ENCODE data around the gene LMX1A. TPM values are rescaled to one million over a fixed set of nuclear protein-coding genes. Genes with fewer than 3 reads are reported as not detected.

The LMX1A gene
- total RNA-seq, 1 donor from 2014 or later, result not detected

DNA sequence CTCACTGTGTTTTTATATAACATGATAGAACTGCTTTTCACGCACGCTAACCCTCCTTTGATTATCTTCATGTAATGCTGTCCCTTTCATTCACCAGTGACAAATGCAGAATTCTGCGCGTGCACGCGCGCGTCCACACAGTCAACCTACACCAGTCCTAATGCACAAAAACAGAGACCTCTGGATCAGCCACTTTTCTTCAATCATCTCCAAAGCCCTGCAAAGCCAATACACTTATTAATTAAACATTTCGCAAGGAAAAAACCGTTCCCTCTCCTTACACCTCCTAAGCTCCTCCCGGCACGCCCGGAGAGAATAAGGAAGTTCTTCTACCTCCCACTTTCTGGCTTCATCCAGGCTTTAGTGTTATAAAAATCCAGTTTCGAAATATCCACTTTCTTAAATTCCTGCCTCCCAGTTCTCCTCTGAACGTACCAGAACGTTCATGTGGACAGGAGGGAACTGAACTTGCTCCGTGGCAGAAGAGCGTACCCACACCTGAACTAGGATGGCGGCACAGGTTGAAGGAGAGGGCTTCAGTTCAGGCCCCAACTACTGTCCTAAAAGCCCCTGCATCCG lies 4.6 kb downstream of the LMX1A start:
- Mint-ChIP-seq H3K36me3 (ENCODE audit: unreplicated experiment) (no peaks in the 10 kb centered on the region), H3K4me3 (ENCODE audit: unreplicated experiment) (no peak overlapping the region), H3K27ac (ENCODE audit: unreplicated experiment) (no peak overlapping the region), H3K4me1 (ENCODE audit: unreplicated experiment) (peaks cover 16% of the 10 kb centered on the region), H3K9me3 (ENCODE audit: unreplicated experiment) (no peaks in the 10 kb centered on the region), H3K27me3 (ENCODE audit: unreplicated experiment) (peaks cover 83% of the 10 kb centered on the region)
- no peak for TF ChIP-seq CTCF (IDR thresholded peaks at IDR 0.05)
- no peak for DNase-seq (ENCODE audit: extremely low spot score, unreplicated experiment)

DNA sequence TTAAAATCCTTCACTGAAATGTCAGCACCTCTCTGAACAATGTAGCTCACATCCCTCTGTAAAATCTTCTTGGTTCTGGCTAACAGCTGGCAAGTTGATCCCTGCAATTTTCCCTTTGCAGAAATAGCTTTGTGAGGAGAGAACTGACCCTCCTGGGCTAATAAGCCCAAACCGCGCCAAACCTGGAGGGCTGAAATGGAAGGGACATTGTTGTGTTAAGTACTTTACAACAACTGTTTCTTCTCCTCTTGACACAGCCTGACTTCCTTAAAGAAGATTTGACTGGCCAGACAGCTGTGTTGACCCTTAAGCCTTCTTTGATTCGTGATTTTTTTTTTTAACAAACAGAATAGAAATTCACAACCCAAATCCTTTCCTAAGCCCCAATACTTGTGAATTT lies 5.7 kb downstream of the LMX1A start:
- DNase-seq (ENCODE audit: extremely low spot score, unreplicated experiment), result no peak
- peaks cover 11% of the 10 kb centered on the region for H3K4me1 Mint-ChIP-seq (ENCODE audit: unreplicated experiment)
- peaks cover 88% of the 10 kb centered on the region for H3K27me3 Mint-ChIP-seq (ENCODE audit: unreplicated experiment)

GRCh38 chr1:165345502-165345901 lies 11.0 kb downstream of the LMX1A start:
- no peaks in the 10 kb centered on the region for H3K36me3 Mint-ChIP-seq (ENCODE audit: unreplicated experiment)
- no peak overlapping the region for H3K27ac Mint-ChIP-seq (ENCODE audit: unreplicated experiment)
- H3K27me3 Mint-ChIP-seq (ENCODE audit: unreplicated experiment), result peaks cover 44% of the 10 kb centered on the region
- DNase-seq (ENCODE audit: extremely low spot score, unreplicated experiment), result no peak
- H3K4me1 Mint-ChIP-seq (ENCODE audit: unreplicated experiment), result no peaks in the 10 kb centered on the region
- H3K9me3 Mint-ChIP-seq (ENCODE audit: unreplicated experiment), result no peaks in the 10 kb centered on the region
- H3K4me3 Mint-ChIP-seq (ENCODE audit: unreplicated experiment), result no peak overlapping the region
- TF ChIP-seq CTCF (IDR thresholded peaks at IDR 0.05), result no peak

More for the DNA sequence above, 5.7 kb downstream of the LMX1A start:
- Mint-ChIP-seq H3K4me3 (ENCODE audit: unreplicated experiment) (no peak overlapping the region), H3K9me3 (ENCODE audit: unreplicated experiment) (no peaks in the 10 kb centered on the region), H3K36me3 (ENCODE audit: unreplicated experiment) (no peaks in the 10 kb centered on the region), H3K27ac (ENCODE audit: unreplicated experiment) (no peak overlapping the region)
- no peak for TF ChIP-seq CTCF (IDR thresholded peaks at IDR 0.05)

- TF ChIP-seq CTCF (IDR thresholded peaks at IDR 0.05), result no peak
- Mint-ChIP-seq H3K36me3 (ENCODE audit: unreplicated experiment) (no peaks in the 10 kb centered on the region), H3K4me3 (ENCODE audit: unreplicated experiment) (no peak overlapping the region), H3K4me1 (ENCODE audit: unreplicated experiment) (no peaks in the 10 kb centered on the region), H3K27me3 (ENCODE audit: unreplicated experiment) (peaks cover 37% of the 10 kb centered on the region), H3K9me3 (ENCODE audit: unreplicated experiment) (no peaks in the 10 kb centered on the region), H3K27ac (ENCODE audit: unreplicated experiment) (no peak overlapping the region)
- DNase-seq (ENCODE audit: extremely low spot score, unreplicated experiment), result no peak
Measured at GRCh38 chr1:165344736-165345135, 11.8 kb downstream of the LMX1A start.

- Mint-ChIP-seq H3K4me3 (ENCODE audit: unreplicated experiment) (no peak overlapping the region), H3K36me3 (ENCODE audit: unreplicated experiment) (no peaks in the 10 kb centered on the region), H3K4me1 (ENCODE audit: unreplicated experiment) (no peaks in the 10 kb centered on the region), H3K27me3 (ENCODE audit: unreplicated experiment) (peaks cover 32% of the 10 kb centered on the region), H3K9me3 (ENCODE audit: unreplicated experiment) (no peaks in the 10 kb centered on the region), H3K27ac (ENCODE audit: unreplicated experiment) (no peak overlapping the region)
- TF ChIP-seq CTCF (IDR thresholded peaks at IDR 0.05), result no peak
- no peak for DNase-seq (ENCODE audit: extremely low spot score, unreplicated experiment)
Measured at GRCh38 chr1:165344198-165344597, 12.3 kb downstream of the LMX1A start.

All from osteocyte (in vitro differentiated cells).